GM21717 (cell line): ENCODE data around the gene CNPY4.
"Not testable (repeated sequence)": the region's sequence is repeated elsewhere in the genome, so short reads cannot be mapped to it uniquely, and the experiment has no call there.

ENCODE experiments used
- ATAC-seq: cut with Tn5 transposase; IDR thresholded peaks from one replicate; pipeline ENCODE4 v1.9.1; 2021; ENCODE audit warnings: mild to moderate bottlenecking, moderate library complexity; ENCODE audit not compliant: unreplicated experiment

Gene CNPY4

DNA sequence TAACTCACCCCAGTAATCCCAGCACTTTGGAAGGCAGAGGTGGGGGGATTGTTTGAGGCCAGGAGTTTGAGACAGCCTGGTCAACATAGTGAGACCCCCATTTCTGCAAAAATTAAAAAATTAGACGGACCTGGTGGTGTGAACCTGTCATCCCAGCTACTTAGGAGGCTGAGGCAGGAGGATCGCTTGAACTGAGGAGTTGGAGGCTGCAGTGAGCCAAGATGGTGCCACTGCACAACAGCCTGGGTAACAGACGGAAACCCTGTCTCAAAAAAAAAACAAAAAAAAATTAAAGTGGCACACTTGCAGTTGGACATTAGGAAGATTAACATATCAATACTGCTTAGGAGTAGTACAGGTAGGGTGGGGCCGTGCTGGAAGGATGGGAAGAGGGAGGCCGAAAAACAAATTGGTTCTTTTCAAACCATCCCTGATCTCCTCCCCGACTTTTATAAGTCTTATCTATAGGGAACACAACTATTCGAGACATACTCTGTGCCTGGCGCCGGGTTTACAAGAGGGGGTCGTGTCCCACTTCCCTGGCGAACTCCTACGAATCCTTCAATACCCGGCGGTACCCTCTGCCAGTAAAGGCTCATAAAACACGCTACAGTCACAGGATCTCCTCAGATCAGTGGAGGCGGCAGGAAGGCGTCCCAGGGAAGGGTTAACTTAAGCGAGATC lies 904 bp upstream of the CNPY4 start:
- ATAC-seq = no peak

DNA sequence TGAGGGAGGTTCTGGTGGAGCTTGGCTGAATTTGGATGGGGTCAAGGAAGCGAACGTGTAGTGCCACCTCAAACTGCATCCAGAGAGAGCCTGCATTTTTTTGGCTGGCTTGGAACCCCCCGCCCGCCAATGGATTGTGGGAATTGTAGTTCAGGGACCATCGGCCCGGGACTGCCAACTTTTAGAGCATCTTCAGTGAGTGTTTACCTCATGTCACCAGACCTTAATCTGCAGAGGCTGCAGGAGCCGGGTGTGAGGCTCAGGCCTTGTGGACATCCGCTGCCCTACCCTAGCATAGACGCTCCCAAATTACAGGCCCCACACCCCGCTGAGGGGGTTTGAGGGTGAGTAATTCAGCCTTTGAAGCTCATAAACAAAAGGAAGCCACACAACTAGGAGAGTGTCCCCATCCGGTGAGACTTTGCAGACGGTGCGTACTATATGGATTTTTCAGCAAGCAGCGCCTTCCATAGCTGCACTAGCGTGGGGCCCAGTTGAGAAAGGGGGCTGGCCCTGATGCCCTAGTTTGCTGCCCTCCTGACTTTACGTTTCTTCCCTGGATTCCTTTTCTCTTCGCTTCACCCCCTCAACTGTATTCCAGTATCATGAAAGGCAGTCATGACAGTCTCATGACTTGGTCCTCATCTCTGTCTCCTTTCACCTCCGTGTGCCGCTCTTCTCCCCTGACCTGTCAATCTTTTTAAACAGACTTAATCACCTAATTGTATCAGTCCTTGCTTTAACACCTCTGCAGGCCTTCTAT lies 717 bp downstream of the CNPY4 start:
- ATAC-seq = no peak

DNA sequence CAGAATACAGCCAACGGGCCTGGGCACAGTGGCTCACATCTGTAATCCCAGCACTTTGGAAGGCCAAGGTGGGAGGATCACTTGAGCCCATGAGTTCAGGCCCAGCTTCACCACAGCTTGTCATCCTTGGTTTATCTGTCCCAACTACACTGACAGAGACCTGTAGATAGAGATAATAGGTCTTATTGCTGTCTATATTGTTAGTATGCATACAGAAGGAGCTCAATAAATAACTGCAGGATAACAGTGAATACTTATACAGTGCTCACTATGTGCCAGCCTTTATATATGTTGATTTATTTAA lies 1.3 kb downstream of the CNPY4 start:
- ATAC-seq = no peak

DNA sequence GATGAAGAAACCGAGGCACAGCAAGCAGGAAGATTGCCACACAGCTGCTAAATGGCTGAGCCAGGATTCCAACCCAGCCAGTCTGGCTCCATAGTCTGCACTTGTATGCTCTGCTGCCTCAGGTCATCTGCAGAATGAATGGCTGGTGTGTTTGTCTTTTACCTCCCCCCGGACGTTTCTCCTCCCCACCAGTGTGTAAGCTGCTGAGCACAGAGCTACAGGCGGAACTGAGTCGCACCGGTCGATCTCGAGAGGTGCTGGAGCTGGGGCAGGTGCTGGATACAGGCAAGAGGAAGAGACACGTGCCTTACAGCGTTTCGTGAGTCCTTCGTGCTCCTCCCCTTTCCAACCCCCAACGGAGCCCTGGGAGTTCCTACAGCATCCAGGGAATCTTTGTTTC lies 2.6 kb downstream of the CNPY4 start:
- no peak for ATAC-seq

DNA sequence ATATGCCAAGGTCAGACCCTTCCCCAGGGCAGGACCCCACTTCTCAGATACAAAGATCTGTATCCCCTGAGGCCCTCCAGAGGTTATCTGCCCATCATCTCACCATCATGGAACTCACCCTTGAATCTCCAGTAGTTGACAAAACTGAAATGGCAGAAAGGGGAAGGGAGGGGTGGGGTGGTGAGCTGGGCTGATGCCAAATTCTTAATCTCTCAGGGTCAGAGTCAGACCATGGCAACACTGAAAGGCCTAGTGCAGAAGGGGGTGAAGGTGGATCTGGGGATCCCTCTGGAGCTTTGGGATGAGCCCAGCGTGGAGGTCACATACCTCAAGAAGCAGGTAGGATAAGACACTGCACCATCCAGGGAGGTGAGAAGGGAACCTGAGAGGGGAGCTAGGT lies 3.1 kb downstream of the CNPY4 start:
- no peak for ATAC-seq

DNA sequence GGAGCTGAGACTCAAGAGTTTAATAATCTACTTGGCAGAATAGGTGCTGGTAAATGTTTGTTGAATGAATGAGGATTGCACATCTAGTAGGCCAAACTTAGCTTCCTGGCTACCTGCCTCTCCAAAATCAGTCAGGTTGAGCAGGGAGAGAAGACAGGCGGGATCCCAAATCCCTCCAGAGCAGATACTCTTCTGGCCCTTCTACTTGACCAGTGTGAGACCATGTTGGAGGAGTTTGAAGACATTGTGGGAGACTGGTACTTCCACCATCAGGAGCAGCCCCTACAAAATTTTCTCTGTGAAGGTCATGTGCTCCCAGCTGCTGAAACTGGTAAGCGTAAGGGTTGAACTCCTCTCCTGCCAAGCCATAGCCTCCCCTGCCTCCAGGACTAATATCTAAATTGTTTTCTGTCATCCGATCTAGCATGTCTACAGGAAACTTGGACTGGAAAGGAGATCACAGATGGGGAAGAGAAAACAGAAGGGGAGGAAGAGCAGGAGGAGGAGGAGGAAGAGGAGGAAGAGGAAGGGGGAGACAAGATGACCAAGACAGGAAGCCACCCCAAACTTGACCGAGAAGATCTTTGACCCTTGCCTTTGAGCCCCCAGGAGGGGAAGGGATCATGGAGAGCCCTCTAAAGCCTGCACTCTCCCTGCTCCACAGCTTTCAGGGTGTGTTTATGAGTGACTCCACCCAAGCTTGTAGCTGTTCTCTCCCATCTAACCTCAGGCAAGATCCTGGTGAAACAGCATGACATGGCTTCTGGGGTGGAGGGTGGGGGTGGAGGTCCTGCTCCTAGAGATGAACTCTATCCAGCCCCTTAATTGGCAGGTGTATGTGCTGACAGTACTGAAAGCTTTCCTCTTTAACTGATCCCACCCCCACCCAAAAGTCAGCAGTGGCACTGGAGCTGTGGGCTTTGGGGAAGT lies 5.1 kb downstream of the CNPY4 start:
- no peak for ATAC-seq

DNA sequence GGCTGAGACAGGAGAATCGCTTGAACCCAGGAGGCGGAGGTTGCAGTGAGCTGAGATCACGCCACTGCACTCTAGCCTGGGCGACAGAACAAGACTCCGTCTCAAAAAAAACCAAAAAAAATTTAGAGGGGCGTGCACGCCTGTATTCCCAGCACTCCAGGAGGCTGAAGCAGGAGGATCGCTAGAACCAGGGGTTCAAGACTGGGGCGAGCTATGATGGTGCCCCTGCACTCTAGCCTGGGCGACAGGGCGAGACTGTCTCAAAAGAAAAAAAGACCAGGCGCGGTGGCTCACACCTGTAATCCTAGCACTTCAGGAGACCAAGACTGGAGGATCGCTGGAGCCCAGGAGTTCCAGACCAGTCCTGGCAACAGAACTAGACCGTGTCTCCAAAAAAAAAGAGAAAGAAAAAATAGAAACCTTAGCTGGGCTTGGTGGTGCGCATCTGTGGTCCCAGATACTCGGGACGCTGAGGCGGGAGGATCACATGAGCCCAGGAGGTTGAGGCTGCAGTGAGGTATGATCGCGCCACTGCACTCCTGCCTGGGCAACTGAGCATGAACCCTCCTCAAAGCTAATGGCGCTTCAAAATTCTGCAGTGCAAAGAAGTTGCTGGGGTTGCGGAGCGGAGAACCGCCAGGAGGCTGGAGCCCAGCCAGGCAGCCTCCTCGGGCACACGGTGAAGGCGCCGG lies 7.0 kb downstream of the CNPY4 start:
- ATAC-seq = peak; percentile 21

DNA sequence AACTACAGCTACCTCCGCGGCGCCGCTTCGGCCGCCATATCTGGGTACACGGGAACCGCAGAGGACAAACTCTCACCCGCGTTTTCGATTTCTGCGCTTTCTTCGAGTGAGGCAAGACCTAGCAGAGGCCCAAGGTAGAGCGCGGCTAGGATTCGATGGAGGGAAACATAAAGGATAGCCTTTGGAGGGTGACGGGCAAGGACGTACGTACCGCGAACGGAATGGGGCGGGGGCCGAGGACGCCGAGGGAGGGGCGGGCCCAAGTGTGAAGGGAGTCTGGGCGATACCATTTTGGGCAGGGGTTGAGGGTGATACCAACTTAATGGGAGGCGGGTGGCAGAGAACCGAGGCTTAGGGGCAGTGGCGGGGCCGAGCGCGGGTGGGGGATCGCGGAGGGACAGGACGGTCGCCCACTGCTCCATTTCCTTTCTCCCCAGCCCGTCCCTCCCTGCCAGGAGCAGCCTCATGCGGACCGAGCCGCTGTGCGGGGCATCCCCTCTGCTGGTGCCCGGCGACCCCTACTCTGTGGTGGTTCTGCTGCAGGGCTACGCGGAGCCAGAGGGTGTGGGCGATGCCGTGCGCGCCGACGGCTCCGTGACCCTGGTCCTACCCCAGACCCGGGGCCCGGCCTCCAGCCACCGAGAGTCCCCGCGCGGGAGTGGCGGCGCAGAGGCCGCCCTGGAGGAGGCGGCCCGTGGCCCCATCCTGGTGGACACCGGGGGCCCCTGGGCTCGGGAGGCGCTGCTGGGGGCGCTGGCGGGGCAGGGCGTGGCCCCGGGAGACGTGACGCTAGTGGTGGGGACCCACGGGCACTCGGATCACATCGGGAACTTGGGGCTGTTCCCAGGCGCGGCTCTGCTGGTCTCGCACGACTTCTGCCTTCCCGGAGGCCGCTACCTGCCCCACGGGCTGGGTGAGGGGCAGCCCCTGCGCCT lies 7.8 kb downstream of the CNPY4 start, which contains the start of gene MBLAC1:
MBLAC1 (plus strand) TSS at position 37 of the 935 bp plus-strand sequence; CDS start at position 466, 429 bp downstream.
- ATAC-seq = peak; percentile 69

DNA sequence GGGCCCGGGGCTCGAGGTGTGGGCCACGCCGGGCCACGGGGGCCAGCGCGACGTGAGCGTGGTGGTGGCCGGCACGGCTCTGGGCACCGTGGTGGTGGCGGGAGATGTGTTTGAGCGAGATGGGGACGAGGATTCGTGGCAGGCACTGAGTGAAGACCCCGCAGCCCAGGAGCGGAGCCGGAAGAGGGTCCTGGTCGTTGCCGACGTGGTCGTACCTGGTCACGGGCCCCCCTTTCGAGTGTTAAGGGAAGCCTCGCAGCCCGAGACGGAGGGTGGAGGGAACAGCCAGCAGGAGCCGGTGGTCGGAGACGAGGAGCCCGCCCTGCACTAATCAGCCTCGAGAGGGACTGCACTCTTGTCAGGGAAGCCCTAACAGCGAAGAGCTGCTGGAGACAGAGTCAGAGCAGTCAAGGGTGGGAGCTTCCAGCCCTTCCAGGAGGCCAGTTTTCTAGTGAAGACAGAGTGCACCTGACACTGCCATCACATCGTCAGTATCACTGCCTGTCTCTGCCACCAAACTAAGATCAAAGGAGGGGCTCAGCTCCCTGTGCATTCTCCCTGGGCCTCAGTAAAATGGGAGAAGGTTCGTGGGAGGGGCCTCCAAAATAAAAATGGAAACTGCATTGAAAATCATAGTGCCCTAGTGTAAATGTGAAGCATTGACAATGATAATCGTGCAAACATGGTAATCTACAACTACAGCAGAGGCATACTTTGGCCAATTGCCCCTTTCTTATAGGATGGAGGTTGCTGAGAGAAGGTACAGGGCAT lies 8.6 kb downstream of the CNPY4 start:
- ATAC-seq = no peak

DNA sequence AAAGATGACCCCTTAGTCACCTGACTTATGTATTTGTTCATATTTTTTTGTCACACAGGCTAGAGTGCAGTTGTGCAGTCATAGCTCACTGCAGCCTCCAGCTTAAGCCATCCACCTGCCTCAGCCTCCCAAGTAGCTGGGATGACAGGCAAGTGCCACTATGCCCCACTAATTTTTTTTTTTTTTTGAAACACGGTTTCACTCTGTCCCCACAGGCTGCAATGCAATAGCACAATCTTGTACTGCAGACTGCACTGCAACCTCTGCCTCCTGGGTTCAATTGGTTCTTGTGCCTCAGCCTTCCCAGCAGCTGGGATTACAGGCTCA lies 9.2 kb downstream of the CNPY4 start:
- no peak for ATAC-seq

DNA sequence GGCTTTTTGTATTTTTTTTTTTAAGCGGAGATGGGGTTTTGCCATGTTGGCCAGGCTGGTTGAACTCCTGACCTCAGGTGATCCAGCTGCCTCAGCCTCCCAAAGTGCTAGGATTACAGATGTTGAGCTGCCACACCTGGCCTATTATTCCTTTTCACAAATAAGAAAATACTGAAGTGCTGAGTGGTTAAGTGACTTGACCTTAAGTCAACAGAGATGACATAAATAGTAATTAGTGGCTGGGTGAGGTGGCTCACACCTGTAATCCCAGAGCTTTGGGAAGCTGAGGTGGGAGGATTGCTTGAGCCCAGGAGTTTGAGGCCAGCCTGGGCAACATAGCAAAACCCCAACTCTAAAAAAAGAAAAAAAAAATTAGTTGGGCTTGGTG lies 10.8 kb downstream of the CNPY4 start:
- ATAC-seq = not testable (repeated sequence)

DNA sequence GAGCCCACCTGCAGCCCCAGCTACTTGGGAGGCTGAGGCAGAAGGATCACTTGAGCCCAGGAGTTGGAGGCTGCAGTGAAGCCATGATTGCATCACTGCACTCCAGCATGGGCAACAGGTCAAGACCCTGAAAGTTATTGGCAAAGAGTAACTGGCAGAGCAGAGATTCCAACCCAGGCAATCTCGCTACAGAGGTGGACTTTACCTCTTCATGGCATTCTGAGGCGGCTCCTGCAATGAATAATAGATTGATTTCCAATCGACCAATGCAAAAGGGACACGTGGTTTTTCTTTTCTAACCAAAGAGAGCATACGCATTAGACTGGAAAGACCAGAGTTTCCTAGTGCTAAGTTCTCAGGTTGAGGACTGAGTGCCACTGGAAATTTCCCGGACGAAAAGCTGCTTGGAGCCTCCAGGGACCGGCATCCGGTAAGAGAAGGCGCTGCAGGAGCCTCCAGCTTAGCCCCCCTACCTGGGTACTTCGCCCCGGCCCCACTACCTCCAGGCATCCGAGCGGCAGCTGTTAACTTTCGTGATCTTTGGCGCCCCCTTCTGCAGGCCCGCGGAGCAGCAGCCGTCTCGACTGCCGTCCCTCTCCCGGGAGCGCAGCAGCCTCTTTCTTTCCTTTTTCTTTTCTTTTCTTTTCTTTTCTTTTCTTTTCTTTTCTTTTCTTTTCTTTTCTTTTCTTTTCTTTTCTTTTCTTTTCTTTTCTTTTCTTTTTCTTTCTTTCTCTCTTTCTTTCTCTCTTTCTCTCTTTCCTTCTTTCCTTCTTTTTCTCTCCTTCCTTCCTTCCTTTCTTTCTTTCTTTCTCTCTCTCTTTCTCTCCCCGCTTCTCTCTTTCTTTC lies 11.4 kb downstream of the CNPY4 start:
- ATAC-seq = no peak

DNA sequence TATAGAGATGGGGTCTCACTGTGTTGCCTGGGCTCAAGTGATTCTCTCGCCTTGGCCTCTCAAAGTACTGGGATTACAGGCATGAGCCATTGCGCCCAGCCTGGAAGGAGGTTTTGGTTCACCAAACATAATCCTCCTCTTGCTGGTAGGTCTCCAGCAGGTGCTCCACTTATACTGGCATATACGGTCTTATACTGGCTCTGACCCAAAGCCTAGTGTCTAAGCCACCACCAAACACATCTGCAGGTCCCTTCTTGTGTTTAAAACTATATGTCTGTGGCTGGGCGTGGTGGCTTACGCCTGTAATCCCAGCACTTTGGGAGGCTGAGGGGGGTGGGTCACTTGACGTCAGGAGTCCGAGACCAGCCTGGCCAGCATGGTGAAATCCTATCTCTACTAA lies 12.7 kb downstream of the CNPY4 start:
- no peak for ATAC-seq

DNA sequence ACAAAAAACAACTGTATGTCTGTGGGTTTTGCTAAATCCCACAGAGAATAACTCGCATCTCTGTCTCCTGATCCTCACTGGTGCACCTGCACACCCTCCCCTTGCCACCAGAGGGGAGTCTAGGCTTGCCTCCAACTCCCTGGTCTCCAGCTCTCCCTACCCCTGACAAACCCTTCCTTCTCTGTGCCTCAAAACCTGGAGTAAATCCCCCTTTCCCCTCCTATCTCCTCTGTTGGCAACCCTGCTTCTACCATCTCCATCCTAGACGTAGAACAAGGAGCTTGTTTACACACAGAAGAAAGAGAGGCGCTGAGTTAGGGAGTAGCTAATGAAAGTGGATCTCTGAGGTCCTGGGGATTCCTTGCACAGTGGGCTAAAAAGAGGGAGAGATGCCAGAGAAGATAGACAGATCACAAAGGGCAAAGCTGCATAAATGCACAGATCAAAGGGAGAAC lies 13.3 kb downstream of the CNPY4 start:
- ATAC-seq = peak; percentile 67

DNA sequence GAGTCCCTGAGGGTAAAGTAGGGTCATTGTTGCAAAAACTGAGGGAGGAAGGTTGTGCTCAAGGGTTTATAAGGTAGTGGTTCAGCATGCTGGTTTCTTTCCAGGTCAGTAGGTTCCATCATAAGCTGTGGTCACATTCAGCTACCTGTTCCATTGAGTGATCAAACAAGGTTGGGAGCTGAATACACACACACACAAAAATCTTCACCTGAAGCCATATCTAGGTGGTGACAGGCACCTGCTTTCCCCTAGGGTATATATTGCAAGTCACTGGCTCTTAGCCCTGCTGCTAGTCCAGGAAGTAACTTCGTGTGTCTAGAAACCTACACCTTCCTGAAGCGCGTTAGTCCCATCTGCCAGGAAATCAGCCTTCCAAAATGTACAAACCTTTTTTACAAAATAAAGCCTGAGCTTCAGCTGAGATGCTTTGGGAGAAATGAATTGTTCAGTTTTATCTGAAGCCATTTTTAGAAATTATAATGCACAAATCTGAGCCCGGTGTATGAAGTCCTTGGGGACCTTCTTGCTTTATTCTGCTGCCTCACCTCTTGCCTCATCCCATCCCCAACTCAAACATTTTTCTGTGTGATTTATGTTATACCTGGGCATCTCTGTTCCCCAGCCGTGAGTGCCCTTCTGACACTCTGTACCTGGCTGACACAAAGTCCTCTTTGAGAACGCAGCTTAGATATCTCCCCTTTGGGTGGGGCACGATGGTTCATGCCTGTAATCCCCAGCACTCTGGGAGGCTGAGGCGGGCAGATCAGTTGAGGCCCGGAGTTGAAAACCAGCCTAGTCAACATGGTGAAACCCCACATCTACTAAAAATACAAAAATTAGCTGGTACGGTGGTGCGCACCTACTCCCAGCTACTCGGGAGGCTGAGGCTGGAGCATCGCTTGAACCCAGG lies 18.7 kb downstream of the CNPY4 start:
- ATAC-seq = no peak

DNA sequence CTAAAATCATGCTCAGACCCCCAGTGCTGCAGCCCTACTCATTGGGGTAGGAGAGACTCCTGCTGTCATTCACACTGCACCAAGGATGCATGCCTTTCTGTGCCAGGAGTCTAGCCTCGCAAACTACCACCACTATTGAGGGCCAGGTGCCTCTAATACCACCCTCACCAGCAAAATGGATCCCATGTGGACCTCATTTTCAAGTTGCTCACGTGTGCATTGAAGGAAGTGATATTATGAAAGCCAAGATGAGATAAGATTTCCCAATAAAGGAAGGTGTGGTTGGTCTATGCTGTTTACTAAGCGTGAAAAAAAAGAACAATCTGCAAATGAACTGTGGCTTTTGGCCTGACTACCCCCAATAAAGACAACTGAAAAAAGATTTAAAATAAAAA lies 22.1 kb downstream of the CNPY4 start:
- ATAC-seq = no peak

DNA sequence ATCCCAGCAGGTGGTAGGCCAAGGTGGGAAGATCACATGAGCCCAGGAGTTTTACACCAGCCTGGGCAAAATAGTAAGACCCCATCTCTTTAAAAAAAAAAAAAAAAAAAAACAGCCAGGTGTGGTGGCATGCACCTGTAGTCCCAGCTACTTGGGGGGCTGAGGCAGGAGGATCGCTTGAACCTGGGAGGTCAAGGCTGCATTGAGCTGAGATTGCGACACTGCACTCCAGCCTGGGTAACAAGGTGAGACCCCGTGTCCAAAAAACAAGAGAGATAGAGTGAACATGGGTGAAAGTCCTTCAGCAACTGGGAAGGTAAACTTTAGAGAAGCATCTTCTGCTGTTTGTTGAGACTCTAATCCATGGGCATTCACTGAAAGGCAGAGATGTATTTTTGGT lies 23.0 kb downstream of the CNPY4 start:
- no peak for ATAC-seq
